Measurements from ENCODE around the gene HSD11B2. TPM values are rescaled to one million over a fixed set of nuclear protein-coding genes. Genes with fewer than 3 reads are reported as not detected.

Gene HSD11B2
- total and polyA plus RNA-seq, 4 donors: 0.51 to 6.7 (median 2.2) TPM

- no peaks in the 10 kb centered on the region for H3K27me3 ChIP-seq (ENCODE audit: control insufficient read depth in 4 of 4, insufficient read depth in 4 of 4, low read length in 3 of 4)
- peak overlapping the region; percentile 64 to 80 for H3K27ac ChIP-seq (ENCODE audit: low read depth in 1 of 2, low read length in 2 of 2)
- H3K9me3 ChIP-seq (ENCODE audit: control insufficient read depth in 4 of 4, low read length in 3 of 4): no peaks in the 10 kb centered on the region
- WGBS: under 1% methylated on average over 53 of the region's 53 CpGs
- DNase-seq (ENCODE audit: low spot score): no peak
- peak overlapping the region in 2 of 3 donors; percentile 39 to 53 for H3K4me3 ChIP-seq (ENCODE audit: low read depth in 1 of 3, low read length in 3 of 3)
- TF ChIP-seq FOXA1 (IDR thresholded peaks at IDR 0.05) (no peak), TAF1 (conservative IDR thresholded peaks at IDR 0.05) (no peak), HNF4A (conservative IDR thresholded peaks at IDR 0.05) (peak; percentile 32 to 42), JUND (IDR thresholded peaks at IDR 0.05) (no peak), ZBTB33 (IDR thresholded peaks at IDR 0.05) (no peak), RXRA (IDR thresholded peaks at IDR 0.05) (no peak), REST (IDR thresholded peaks at IDR 0.05) (no peak), HNF4G (IDR thresholded peaks at IDR 0.05) (no peak), ATF3 (IDR thresholded peaks at IDR 0.05) (no peak), YY1 (IDR thresholded peaks at IDR 0.05) (no peak), RAD21 (IDR thresholded peaks at IDR 0.05) (no peak), CTCF (IDR thresholded peaks at IDR 0.05; ENCODE audit: low read depth, low read length, missing input control) (peak; percentile 13), EGR1 (IDR thresholded peaks at IDR 0.05; ENCODE audit: low read depth in 2 of 2) (no peak)
- peaks cover 13 to 42% (median 38%) of the 10 kb centered on the region in 4 donors for H3K4me1 ChIP-seq (ENCODE audit: control insufficient read depth in 4 of 4, insufficient read depth in 4 of 4, low read length in 3 of 4)
- no peak overlapping the region for H3K9ac ChIP-seq (ENCODE audit: low read depth in 1 of 2, low read length in 2 of 2)
- no peaks in the 10 kb centered on the region for H3K36me3 ChIP-seq (ENCODE audit: control insufficient read depth in 4 of 4, insufficient read depth in 3 of 4, low read depth in 1 of 4, low read length in 3 of 4)
These were observed 381 bp upstream of the HSD11B2 start for GRCh38 chr16:67430504-67430976.

- Histone ChIP-seq H3K27ac (ENCODE audit: low read depth in 1 of 2, low read length in 2 of 2) (peak overlapping the region in 1 of 2 donors; percentile 67), H3K4me3 (ENCODE audit: low read depth in 1 of 3, low read length in 3 of 3) (peak overlapping the region; percentile 51 to 54 (median 53)), H3K4me1 (ENCODE audit: control insufficient read depth in 4 of 4, insufficient read depth in 4 of 4, low read length in 3 of 4) (peaks cover 13 to 42% (median 38%) of the 10 kb centered on the region in 4 donors), H3K9ac (ENCODE audit: low read depth in 1 of 2, low read length in 2 of 2) (peak overlapping the region in 1 of 2 donors; percentile 33), H3K36me3 (ENCODE audit: control insufficient read depth in 4 of 4, insufficient read depth in 3 of 4, low read depth in 1 of 4, low read length in 3 of 4) (peaks cover 0 to 2% (median 0%) of the 10 kb centered on the region in 4 donors), H3K9me3 (ENCODE audit: control insufficient read depth in 4 of 4, low read length in 3 of 4) (no peaks in the 10 kb centered on the region), H3K27me3 (ENCODE audit: control insufficient read depth in 4 of 4, insufficient read depth in 4 of 4, low read length in 3 of 4) (no peaks in the 10 kb centered on the region)
- TF ChIP-seq HNF4A (conservative IDR thresholded peaks at IDR 0.05) (no peak), FOXA1 (IDR thresholded peaks at IDR 0.05) (no peak), RXRA (IDR thresholded peaks at IDR 0.05) (peak in 1 of 2 donors; percentile 10), NR2F2 (IDR thresholded peaks at IDR 0.05) (peak; percentile 36)
- DNase-seq (ENCODE audit: low spot score): no peak
- WGBS: 39% methylated on average over 13 of the region's 13 CpGs
These were observed 1.0 kb downstream of the HSD11B2 start for GRCh38 chr16:67431775-67432505.
